GM12878 (cell line): ENCODE results near the gene RARA. TPM values are rescaled to one million over a fixed set of nuclear protein-coding genes. Genes with fewer than 3 reads are reported as not detected.

Experiments used
- ATAC-seq: fragments of 200-7000 bp; cut with Tn5 transposase; 3 replicates; pipeline ENCODE4 v1.9.1; 2020; ENCODE audit warnings: mild to moderate bottlenecking, moderate library complexity
- BruUV-seq: library from RNA; stranded (reverse); fragments of 400-500 nt; replicated peaks from 2 replicates; lab custom pipeline; 2021; lab: Mats Ljungman, UMichigan
- CTCF ChIA-PET: fragments of 300-600 bp; sonication (Branson Sonifier 250); formaldehyde crosslinking; extraction: SDS; loops from one replicate; lab custom pipeline; 2021; ENCODE audit warnings: inconsistent platforms; lab: Yijun Ruan, JAX
- POLR2A ChIA-PET: fragments of 350-600 bp; formaldehyde crosslinking; extraction: SDS; loops from one replicate; lab custom pipeline; 2021; ENCODE audit warnings: inconsistent platforms; lab: Charles Lee
- RAD21 ChIA-PET: fragments of 300-600 bp; sonication (Branson Sonifier 250); formaldehyde crosslinking; loops from one replicate; lab custom pipeline; 2023; ENCODE audit warnings: antibody characterized with exemption; ENCODE audit not compliant: unreplicated experiment; lab: Charles Lee
- SMC1A ChIA-PET: fragments of 300-600 bp; sonication (Branson Sonifier 250); formaldehyde crosslinking; loops from one replicate; lab custom pipeline; 2023; ENCODE audit not compliant: unreplicated experiment, uncharacterized antibody; lab: Charles Lee
- DNase-seq: peaks from one replicate; pipeline ENCODE4 v3.0.0-alpha.2; 2011; ENCODE audit warnings: low read depth, low spot score
- FAIRE-seq: peaks from 3 replicates; lab custom pipeline; 2011; peaks lifted over from hg19 to GRCh38; lab: Jason Lieb, UNC
- H2AFZ ChIP-seq: 2 replicates; pipeline ENCODE4 v1.6.0; 2011; ENCODE audit warnings: low read depth, low read length, control low read depth; ENCODE audit not compliant: control insufficient read depth
- H3K27ac ChIP-seq: 2 replicates; pipeline ENCODE4 v1.5.1; 2011; ENCODE audit warnings: control low read depth; ENCODE audit not compliant: control insufficient read depth, insufficient read depth
- H3K27me3 ChIP-seq, 2 experiments: replicated peaks in 1 of 2; 2 replicates each; pipeline versions ENCODE4 v1.6.0 to v1.6.1; 2011; ENCODE audit warnings: low read length in 1 of 2; ENCODE audit not compliant: control insufficient read depth in 2 of 2, insufficient read depth in 2 of 2
- H3K36me3 ChIP-seq, 2 experiments: 2 replicates each; pipeline ENCODE4 v1.5.1; 2011; ENCODE audit warnings: low read length in 1 of 2; ENCODE audit not compliant: control insufficient read depth in 2 of 2, insufficient read depth in 2 of 2
- H3K4me1 ChIP-seq: 2 replicates; pipeline ENCODE4 v1.6.1; 2011; ENCODE audit warnings: mild to moderate bottlenecking, low read length, moderate library complexity, mixed read lengths; ENCODE audit not compliant: control insufficient read depth, insufficient read depth
- H3K4me2 ChIP-seq: 2 replicates; pipeline ENCODE4 v1.6.0; 2011; ENCODE audit warnings: control low read depth; ENCODE audit not compliant: control insufficient read depth, insufficient read depth
- H3K4me3 ChIP-seq: fragments of 200-600 bp; sonication (generic); 2 replicates; pipeline ENCODE4 v1.5.1; 2016
- H3K79me2 ChIP-seq: 2 replicates; pipeline ENCODE4 v1.6.0; 2011; ENCODE audit warnings: low read length; ENCODE audit not compliant: control insufficient read depth, insufficient read depth
- H3K9ac ChIP-seq: 2 replicates; pipeline ENCODE4 v1.8.0; 2011; ENCODE audit warnings: low read length, control low read depth, mixed read lengths; ENCODE audit not compliant: control insufficient read depth, insufficient read depth
- H3K9me3 ChIP-seq: replicated peaks from 3 replicates; pipeline ENCODE4 v1.5.1; 2011; ENCODE audit warnings: mild to moderate bottlenecking, low read length; ENCODE audit not compliant: control insufficient read depth, insufficient read depth
- H4K20me1 ChIP-seq: 2 replicates; pipeline ENCODE4 v1.6.0; 2011; ENCODE audit not compliant: control insufficient read depth, insufficient read depth
- CBFB ChIP-seq: IDR thresholded peaks from 2 replicates; pipeline ENCODE4 v1.6.1; 2016; ENCODE audit warnings: antibody characterized with exemption, low read depth
- CBX5 ChIP-seq: sonication (generic); IDR thresholded peaks from 2 replicates; pipeline ENCODE4 v1.6.1; 2016; ENCODE audit warnings: low read depth, moderate library complexity, mild to moderate bottlenecking, inconsistent platforms
- EGR1 ChIP-seq, 2 experiments: IDR thresholded peaks; 1 replicate in 1 of 2; 2 replicates in 1 of 2; pipeline ENCODE4 v1.6.1; 2011 to 2012; ENCODE audit warnings: low read depth in 2 of 2, low read length in 2 of 2, borderline replicate concordance in 1 of 2, mild to moderate bottlenecking in 1 of 2, moderate library complexity in 1 of 2
- EZH2 ChIP-seq: IDR thresholded peaks from 2 replicates; pipeline ENCODE4 v1.6.1; 2012; ENCODE audit warnings: low read depth, mild to moderate bottlenecking, control low read depth, inconsistent platforms, low read length, borderline replicate concordance; ENCODE audit not compliant: control insufficient read depth
- HDAC6 ChIP-seq: fragments of 200-600 bp; sonication (generic); IDR thresholded peaks from one replicate; pipeline ENCODE4 v1.8.0; 2017; ENCODE audit warnings: antibody characterized with exemption; ENCODE audit not compliant: unreplicated experiment
- NR2F1 ChIP-seq: fragments of 450-650 bp; conservative IDR thresholded peaks from 2 replicates; pipeline ENCODE4 v1.6.1; 2017; ENCODE audit warnings: mild to moderate bottlenecking
- NRF1 ChIP-seq: conservative IDR thresholded peaks from 2 replicates; pipeline ENCODE4 v1.6.1; 2011; ENCODE audit warnings: mild to moderate bottlenecking, low read depth, low read length, improper control_type of control experiment
- POLR2AphosphoS5 ChIP-seq: IDR thresholded peaks from 2 replicates; pipeline ENCODE4 v1.6.1; 2011; ENCODE audit warnings: mild to moderate bottlenecking, low read length, inconsistent platforms
- SMAD5 ChIP-seq: IDR thresholded peaks from 2 replicates; pipeline ENCODE4 v1.6.1; 2016; ENCODE audit warnings: antibody characterized with exemption, low read depth
- TCF12 ChIP-seq: IDR thresholded peaks from 2 replicates; pipeline ENCODE4 v1.6.1; 2011; ENCODE audit warnings: low read depth, mild to moderate bottlenecking, low read length
- TCF3 ChIP-seq: IDR thresholded peaks from 2 replicates; pipeline ENCODE4 v1.6.1; 2012; ENCODE audit warnings: low read depth, mild to moderate bottlenecking, low read length, borderline replicate concordance; ENCODE audit not compliant: insufficient read depth
- TCF7 ChIP-seq: IDR thresholded peaks from 2 replicates; pipeline ENCODE4 v1.6.1; 2014; ENCODE audit warnings: antibody characterized with exemption, borderline replicate concordance
- WRNIP1 ChIP-seq: IDR thresholded peaks from 2 replicates; pipeline ENCODE4 v1.6.1; 2011; ENCODE audit warnings: low read depth, low read length, improper control_type of control experiment, borderline replicate concordance
- WGBS: methylation state at CpG from one replicate; pipeline ENCODE4 v1.1.6; 2016; ENCODE audit warnings: low lambda C conversion rate; ENCODE audit not compliant: insufficient replicate concordance, insufficient coverage; ENCODE audit errors: missing lambda C conversion rate; 5-methylcytosine and 5-hydroxymethylcytosine counted together
- in situ Hi-C: fragments of 300-500 bp; cut with MboI; formaldehyde crosslinking; loops from 9 replicates; pipeline ENCODE4 v1.14.3; 2018; ENCODE audit warnings: mixed read lengths
- intact Hi-C: fragments of 100-400 bp; cut with micrococcal nuclease; formaldehyde crosslinking; loops from one replicate; pipeline ENCODE4 v1.14.2; 2022; ENCODE audit not compliant: unreplicated experiment
- polyA plus RNA-seq, 11 experiments: library from polyadenylated mRNA; depleted of rRNA in 4 of 11; unstranded in 6 of 11; stranded (reverse) in 5 of 11; fragments of >200 nt; fragmentation: Nextera tagmentation in 4 of 11; fragmentation: Illumina TruSeq in 1 of 11; extraction: Ambion mirVana in 4 of 11; extraction: Trizol in 1 of 11; gene quantifications; 1 replicate in 1 of 11; 2 replicates in 10 of 11; pipeline versions ENCODE4 v1.2.1 to v1.2.3, GENCODE V29; 2011 to 2016; ENCODE audit warnings: inconsistent platforms in 2 of 11, missing spikeins in 2 of 11, low read depth in 1 of 11
- total RNA-seq, 4 experiments: library from RNA; depleted of rRNA in 3 of 4; stranded (reverse); fragments of >200 nt in 3 of 4; fragmentation: Illumina TruSeq in 1 of 4; extraction: Trizol in 1 of 4; gene quantifications; 2 replicates each; pipeline versions ENCODE4 v1.2.1 to v1.2.3, GENCODE V29; 2013 to 2021

RARA gene
- total and polyA plus RNA-seq, 10 of the 15 experiments (the other 5 are each of a cell fraction or from before 2014, with no cell fraction given), result 0.13 to 33.6 (median 13.6) TPM

DNA sequence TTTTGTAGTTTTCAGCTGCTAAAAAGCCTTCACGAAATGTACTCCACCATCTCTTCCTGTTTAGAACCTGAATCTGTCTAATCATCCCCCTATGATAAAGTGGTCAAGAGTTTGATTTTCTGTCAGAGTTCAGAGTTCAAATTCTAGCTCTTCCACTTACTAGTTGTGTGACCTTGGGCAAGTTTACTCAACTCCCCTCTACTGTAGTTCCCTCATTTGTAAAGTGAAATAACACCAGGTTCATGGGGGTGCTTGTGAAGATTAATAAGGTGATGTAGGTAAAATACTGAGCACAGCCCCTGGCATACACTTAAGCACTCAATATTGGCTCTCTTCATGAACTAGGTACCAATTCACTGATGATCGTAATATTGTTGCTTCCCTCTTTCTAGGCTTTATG is 22.5 kb upstream of the RARA start:
- ATAC-seq (no peak), FAIRE-seq (no peak), DNase-seq (no peak)
- 67% methylated on average over 2 of the region's 2 CpGs for WGBS
- peaks cover 9% of the 10 kb centered on the region for H3K4me1 ChIP-seq
- no peak overlapping the region for H3K9ac ChIP-seq
- CTCF ChIA-PET, result interaction anchor here (1.3 to 2.0 kb wide), 3 partner anchors 84 to 173 kb away, joined by 4 to 7 read pairs (median 6); no protein-coding TSS in a partner anchor
- no peak for TF ChIP-seq CBFB
- TF ChIP-seq NR2F1, result no peak
- TF ChIP-seq EZH2, result no peak
- TF ChIP-seq HDAC6, result no peak
- no peak for TF ChIP-seq SMAD5
- no peak for TF ChIP-seq NRF1
- no peak for TF ChIP-seq TCF12
- TF ChIP-seq CBX5, result no peak
- no peak for TF ChIP-seq EGR1 (IDR thresholded peaks at IDR 0.05; ENCODE audit: borderline replicate concordance in 1 of 2, low read depth in 2 of 2, low read length in 2 of 2)
- no peak for TF ChIP-seq TCF3
- TF ChIP-seq WRNIP1, result no peak
- TF ChIP-seq POLR2AphosphoS5, result no peak
- TF ChIP-seq TCF7, result no peak
- H3K79me2 ChIP-seq, result peaks cover 32% of the 10 kb centered on the region
- RAD21 ChIA-PET, result interaction anchor here (1.1 kb wide), 2 partner anchors 174 to 306 kb away, joined by 3 read pairs; partner anchors contain the start of gene PSMD3
- H3K27ac ChIP-seq, result no peak overlapping the region
- SMC1A ChIA-PET, result interaction anchor here (0.6 to 1.2 kb wide), 2 partner anchors 68 to 665 kb away, joined by 3 read pairs; partner anchors contain the start of gene WIPF2
- H3K4me3 ChIP-seq, result no peak overlapping the region
- peaks cover 0 to 1% of the 10 kb centered on the region in 2 experiments; a peak in 2 of 4 replicates for H3K36me3 ChIP-seq
- no peak overlapping the region for H2AFZ ChIP-seq
- in situ Hi-C loops, result loop anchor here (5.0 to 25.0 kb wide), 2 partner anchors 174 to 274 kb away; partner anchors contain the start of gene CSF3
- POLR2A ChIA-PET, result interaction anchor here (0.6 to 1.1 kb wide), 4 partner anchors 22 to 187 kb away, joined by 3 to 4 read pairs (median 4); partner anchors contain the start of genes RARA and WIPF2
- no peaks in the 10 kb centered on the region for H3K27me3 ChIP-seq
- no peak overlapping the region for H3K4me2 ChIP-seq
- BruUV-seq, result no TSS peak
- no peaks in the 10 kb centered on the region for H4K20me1 ChIP-seq
- intact Hi-C loops, result no loop called here
- no peaks in the 10 kb centered on the region for H3K9me3 ChIP-seq
